Keratinocyte (primary cell): Measurements from ENCODE around the gene EXOC6B. TPM values are rescaled to one million over a fixed set of nuclear protein-coding genes. Genes with fewer than 3 reads are reported as not detected.
A peak's percentile ranks its signal among the peaks of the same experiment; 100 is the strongest.

Experiments used
- DNase-seq: peaks from one replicate; pipeline ENCODE4 v3.0.0-alpha.2; 2011; ENCODE audit warnings: low read depth, missing footprints, low spot score
- FAIRE-seq: peaks from 2 replicates; lab custom pipeline; 2011; peaks lifted over from hg19 to GRCh38; lab: Jason Lieb, UNC
- H2AFZ ChIP-seq: 2 replicates; pipeline ENCODE4 v1.6.0; 2012; ENCODE audit warnings: low read length, control low read depth, inconsistent platforms; ENCODE audit not compliant: control insufficient read depth
- H3K27ac ChIP-seq: 2 replicates; pipeline ENCODE4 v1.5.1; 2011; ENCODE audit warnings: low read length; ENCODE audit not compliant: control insufficient read depth, insufficient read depth
- H3K27me3 ChIP-seq: 3 replicates; pipeline ENCODE4 v1.6.0; 2011; ENCODE audit warnings: low read length; ENCODE audit not compliant: control insufficient read depth, insufficient read depth; ENCODE audit errors: extremely low read depth
- H3K36me3 ChIP-seq, 2 experiments: 2 replicates in 1 of 2; 3 replicates in 1 of 2; pipeline ENCODE4 v1.5.1; 2011; ENCODE audit warnings: low read length in 2 of 2, mild to moderate bottlenecking in 1 of 2; ENCODE audit not compliant: control insufficient read depth in 2 of 2, insufficient read depth in 2 of 2; ENCODE audit errors: extremely low read depth in 1 of 2
- H3K4me1 ChIP-seq: 3 replicates; pipeline ENCODE4 v1.5.1; 2011; ENCODE audit warnings: low read length; ENCODE audit not compliant: control insufficient read depth, insufficient read depth; ENCODE audit errors: extremely low read depth
- H3K4me2 ChIP-seq: 3 replicates; pipeline ENCODE4 v1.6.0; 2011; ENCODE audit warnings: low read depth, low read length; ENCODE audit not compliant: control insufficient read depth, insufficient read depth; ENCODE audit errors: extremely low read depth
- H3K4me3 ChIP-seq, 3 experiments: fragments of 200-600 bp in 1 of 3; sonication (generic) in 1 of 3; 2 replicates in 2 of 3; 3 replicates in 1 of 3; pipeline ENCODE4 v1.5.1; 2011 to 2016; ENCODE audit warnings: low read length in 3 of 3, mild to moderate bottlenecking in 3 of 3, control low read depth in 2 of 3, inconsistent platforms in 1 of 3, low read depth in 1 of 3, mixed read lengths in 1 of 3, mixed run types in 1 of 3, moderate library complexity in 1 of 3; ENCODE audit not compliant: control insufficient read depth in 2 of 3, insufficient read depth in 2 of 3; ENCODE audit errors: extremely low read depth in 1 of 3
- H3K79me2 ChIP-seq: 2 replicates; pipeline ENCODE4 v1.6.0; 2012; ENCODE audit warnings: low read length; ENCODE audit not compliant: control insufficient read depth, insufficient read depth
- H3K9ac ChIP-seq: 3 replicates; pipeline ENCODE4 v1.6.0; 2011; ENCODE audit warnings: low read length; ENCODE audit not compliant: control insufficient read depth, insufficient read depth; ENCODE audit errors: extremely low read depth
- H3K9me1 ChIP-seq: 3 replicates; pipeline ENCODE4 v1.6.0; 2011; ENCODE audit warnings: low read length; ENCODE audit not compliant: control insufficient read depth, insufficient read depth; ENCODE audit errors: extremely low read depth
- H3K9me3 ChIP-seq: 2 replicates; pipeline ENCODE4 v1.5.1; 2012; ENCODE audit warnings: low read depth, low read length; ENCODE audit not compliant: control insufficient read depth
- H4K20me1 ChIP-seq: 3 replicates; pipeline ENCODE4 v1.6.0; 2011; ENCODE audit warnings: low read length; ENCODE audit not compliant: control insufficient read depth, insufficient read depth; ENCODE audit errors: extremely low read depth
- EZH2 ChIP-seq: IDR thresholded peaks from one replicate; pipeline ENCODE4 v1.6.1; 2012; ENCODE audit warnings: inconsistent platforms, mild to moderate bottlenecking, low read length, moderate library complexity
- dilution Hi-C: fragments of 300-500 bp; cut with MboI; formaldehyde crosslinking; loops from one replicate; pipeline ENCODE4 v1.7.0; 2020; ENCODE audit warnings: low sequenced_read_pairs; ENCODE audit not compliant: extremely low pct_ligation_motif_present
- polyA plus RNA-seq, 5 experiments: library from polyadenylated mRNA; depleted of rRNA in 3 of 5; stranded (reverse) in 3 of 5; stranded (forward) in 1 of 5; unstranded in 1 of 5; fragments of >200 nt; gene quantifications; 1 replicate in 1 of 5; 2 replicates in 3 of 5; 3 replicates in 1 of 5; pipeline versions ENCODE4 v1.2.1 to v1.2.3, GENCODE V29; 2011 to 2012; ENCODE audit warnings: missing spikeins in 2 of 5, low read depth in 1 of 5, low replicate concordance in 1 of 5
- TF ChIP-seq, protein P1 (sequence below), 3 experiments: IDR thresholded peaks in 1 of 3; conservative IDR thresholded peaks in 1 of 3; optimal IDR thresholded peaks in 1 of 3; 2 replicates in 2 of 3; 3 replicates in 1 of 3; pipeline versions ENCODE3 to v1.5.1; 2011; ENCODE audit warnings: low read length in 3 of 3, mild to moderate bottlenecking in 3 of 3, moderate library complexity in 2 of 3, control low read depth in 1 of 3, inconsistent platforms in 1 of 3; ENCODE audit not compliant: insufficient read depth in 2 of 3; ENCODE audit errors: extremely low read depth in 1 of 3

EXOC6B gene
- polyA plus RNA-seq, 1 donor (not counting 4 experiments of a cell fraction or from before 2014, with no cell fraction given): 37.3 TPM

DNA sequence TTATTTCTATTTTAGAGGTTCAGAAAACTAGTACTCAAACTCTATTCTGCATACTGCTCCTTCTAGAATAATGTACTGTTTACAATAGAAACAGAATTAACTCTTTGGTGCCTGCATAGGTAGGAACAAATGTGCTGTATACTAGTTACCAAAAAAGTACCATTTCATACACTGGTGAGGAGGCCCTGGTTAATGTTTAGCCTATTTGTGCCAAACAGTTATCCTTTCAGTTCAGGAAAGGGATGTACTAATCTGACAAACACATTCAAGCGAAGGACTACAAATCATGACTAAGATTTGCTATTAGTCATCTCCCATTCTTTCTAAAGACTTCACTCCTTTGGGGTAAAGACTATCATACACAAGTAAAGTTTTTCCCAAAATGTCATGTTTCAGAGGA, 47.4 kb downstream of the EXOC6B start:
- DNase-seq (no peak), FAIRE-seq (peak; percentile 79)
- Histone ChIP-seq H2AFZ (no peak overlapping the region), H3K4me2 (no peak overlapping the region), H3K9me1 (no peaks in the 10 kb centered on the region), H3K9me3 (no peaks in the 10 kb centered on the region), H3K4me3 (no peak overlapping the region), H3K9ac (no peak overlapping the region), H3K27ac (no peak overlapping the region), H4K20me1 (no peaks in the 10 kb centered on the region), H3K36me3 (no peaks in the 10 kb centered on the region), H3K4me1 (peaks cover 13% of the 10 kb centered on the region), H3K27me3 (no peaks in the 10 kb centered on the region), H3K79me2 (peaks cover 19% of the 10 kb centered on the region)
- dilution Hi-C loops: no loop called here
- TF ChIP-seq EZH2: no peak
- TF ChIP-seq, protein P1, sequence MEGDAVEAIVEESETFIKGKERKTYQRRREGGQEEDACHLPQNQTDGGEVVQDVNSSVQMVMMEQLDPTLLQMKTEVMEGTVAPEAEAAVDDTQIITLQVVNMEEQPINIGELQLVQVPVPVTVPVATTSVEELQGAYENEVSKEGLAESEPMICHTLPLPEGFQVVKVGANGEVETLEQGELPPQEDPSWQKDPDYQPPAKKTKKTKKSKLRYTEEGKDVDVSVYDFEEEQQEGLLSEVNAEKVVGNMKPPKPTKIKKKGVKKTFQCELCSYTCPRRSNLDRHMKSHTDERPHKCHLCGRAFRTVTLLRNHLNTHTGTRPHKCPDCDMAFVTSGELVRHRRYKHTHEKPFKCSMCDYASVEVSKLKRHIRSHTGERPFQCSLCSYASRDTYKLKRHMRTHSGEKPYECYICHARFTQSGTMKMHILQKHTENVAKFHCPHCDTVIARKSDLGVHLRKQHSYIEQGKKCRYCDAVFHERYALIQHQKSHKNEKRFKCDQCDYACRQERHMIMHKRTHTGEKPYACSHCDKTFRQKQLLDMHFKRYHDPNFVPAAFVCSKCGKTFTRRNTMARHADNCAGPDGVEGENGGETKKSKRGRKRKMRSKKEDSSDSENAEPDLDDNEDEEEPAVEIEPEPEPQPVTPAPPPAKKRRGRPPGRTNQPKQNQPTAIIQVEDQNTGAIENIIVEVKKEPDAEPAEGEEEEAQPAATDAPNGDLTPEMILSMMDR (optimal IDR thresholded peaks at IDR 0.05 in 1 of 3, IDR thresholded peaks at IDR 0.05 in 1 of 3, conservative IDR thresholded peaks at IDR 0.05 in 1 of 3; ENCODE audit: extremely low read depth in 1 of 3, insufficient read depth in 2 of 3, low read length in 3 of 3): no peak

DNA sequence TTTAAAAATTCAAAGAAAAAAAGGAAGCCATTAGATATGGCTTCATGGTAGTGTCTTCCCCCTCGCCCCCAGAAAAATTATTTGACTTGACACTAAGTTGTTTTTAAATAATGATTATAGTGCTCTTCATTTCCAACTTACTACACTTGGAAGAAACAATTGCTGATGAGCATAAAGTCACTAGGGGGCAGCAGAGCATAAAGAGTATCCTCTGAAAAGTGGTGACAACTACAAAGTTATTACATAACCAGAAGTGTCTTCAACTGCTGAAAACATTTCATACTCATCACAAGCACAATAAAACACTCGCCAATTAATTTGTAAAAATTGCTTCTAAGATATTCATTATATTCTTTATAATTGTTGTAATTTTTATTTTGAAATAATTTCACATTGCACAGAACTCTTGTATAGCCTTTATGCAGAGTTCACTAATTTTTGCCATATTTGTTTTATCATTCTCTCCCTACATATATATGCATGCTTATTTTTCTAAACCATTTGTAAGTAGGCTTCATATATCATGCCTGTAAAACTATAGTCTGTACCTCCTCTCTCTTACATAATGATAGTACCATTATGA, 54.9 kb downstream of the EXOC6B start:
- H2AFZ ChIP-seq: no peak overlapping the region
- FAIRE-seq (peak; percentile 46), DNase-seq (peak; percentile 41)
- peaks cover 0 to 4% of the 10 kb centered on the region in 2 experiments for H3K36me3 ChIP-seq
- no peak overlapping the region for H3K4me3 ChIP-seq
- H3K4me1 ChIP-seq: peaks cover 8% of the 10 kb centered on the region
- no peak for TF ChIP-seq EZH2
- TF ChIP-seq, protein P1 (optimal IDR thresholded peaks at IDR 0.05 in 1 of 3, IDR thresholded peaks at IDR 0.05 in 1 of 3, conservative IDR thresholded peaks at IDR 0.05 in 1 of 3; ENCODE audit: extremely low read depth in 1 of 3, insufficient read depth in 2 of 3, low read length in 3 of 3): peak in 2 of 3 experiments; percentile 52 to 55
- H4K20me1 ChIP-seq: no peaks in the 10 kb centered on the region
- H3K27ac ChIP-seq: no peak overlapping the region
- no peaks in the 10 kb centered on the region for H3K9me3 ChIP-seq
- H3K79me2 ChIP-seq: peaks cover 20% of the 10 kb centered on the region
- dilution Hi-C loops: no loop called here
- no peak overlapping the region for H3K4me2 ChIP-seq
- no peak overlapping the region for H3K9ac ChIP-seq
- no peaks in the 10 kb centered on the region for H3K9me1 ChIP-seq
- no peaks in the 10 kb centered on the region for H3K27me3 ChIP-seq
